Inflammatory macrophage (primary cell): ENCODE measurements around the gene ELSPBP1.
"Not testable (repeated sequence)": the region's sequence is repeated elsewhere in the genome, so short reads cannot be mapped to it uniquely, and the experiment has no call there.

Experiments
- DNase-seq, 2 donors: peaks; one replicate each; pipeline ENCODE4 v3.0.0-alpha.2; 2020 to 2022

The ELSPBP1 gene

DNA sequence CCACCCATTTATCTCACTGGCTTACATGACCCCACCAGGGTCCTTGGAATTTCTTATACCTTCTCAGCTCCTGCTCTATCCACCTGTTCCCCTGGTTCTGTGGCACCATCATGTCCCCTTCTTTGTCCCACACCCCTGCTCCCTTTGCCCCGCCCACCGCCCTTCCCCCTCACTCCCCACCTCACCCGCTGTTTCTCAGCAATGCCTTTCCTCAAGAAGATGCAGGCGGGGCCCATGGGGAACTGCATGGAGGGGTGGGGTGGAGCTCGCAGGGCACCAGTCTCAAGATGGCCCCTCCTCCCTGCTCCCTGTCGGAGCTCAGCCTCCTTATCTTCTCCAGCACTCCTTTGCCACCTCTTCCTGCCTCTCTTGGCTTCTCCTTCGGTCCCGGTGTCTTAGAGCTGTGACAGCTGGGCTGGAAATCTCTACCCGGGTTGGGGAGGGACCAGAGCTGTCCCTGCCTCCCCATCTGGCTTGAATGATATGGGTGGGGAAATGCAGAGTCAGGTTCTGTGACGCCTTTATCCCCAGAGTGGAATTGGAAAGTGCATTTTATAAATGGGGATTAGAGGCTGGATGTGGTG lies 49.3 kb downstream of the ELSPBP1 start, which contains the start of gene CABP5:
CABP5 (minus strand) TSS at position 405 of the 584 bp plus-strand sequence; CDS start at position 248, 157 bp downstream.
- DNase-seq = no peak

DNA sequence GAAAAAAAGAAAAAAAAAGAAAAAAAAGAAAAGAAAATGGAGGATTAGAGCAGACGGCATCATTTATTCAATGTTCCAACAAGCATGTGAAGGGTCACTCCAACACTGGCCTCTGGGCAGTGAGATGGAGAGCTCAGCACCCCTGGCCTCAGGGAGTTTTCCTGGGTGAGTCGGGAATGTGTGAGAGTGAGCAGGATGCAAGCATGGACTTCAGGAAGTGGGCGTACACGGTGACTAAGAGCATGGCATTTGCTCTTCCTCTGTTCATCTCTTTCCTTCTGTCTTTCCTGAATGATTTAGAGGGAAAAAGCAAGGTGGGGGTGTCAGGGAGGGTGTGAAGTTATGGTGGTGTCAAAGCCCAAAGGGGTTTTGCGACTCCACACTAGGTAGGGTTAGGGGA lies 50.1 kb downstream of the ELSPBP1 start:
- no peak for DNase-seq

DNA sequence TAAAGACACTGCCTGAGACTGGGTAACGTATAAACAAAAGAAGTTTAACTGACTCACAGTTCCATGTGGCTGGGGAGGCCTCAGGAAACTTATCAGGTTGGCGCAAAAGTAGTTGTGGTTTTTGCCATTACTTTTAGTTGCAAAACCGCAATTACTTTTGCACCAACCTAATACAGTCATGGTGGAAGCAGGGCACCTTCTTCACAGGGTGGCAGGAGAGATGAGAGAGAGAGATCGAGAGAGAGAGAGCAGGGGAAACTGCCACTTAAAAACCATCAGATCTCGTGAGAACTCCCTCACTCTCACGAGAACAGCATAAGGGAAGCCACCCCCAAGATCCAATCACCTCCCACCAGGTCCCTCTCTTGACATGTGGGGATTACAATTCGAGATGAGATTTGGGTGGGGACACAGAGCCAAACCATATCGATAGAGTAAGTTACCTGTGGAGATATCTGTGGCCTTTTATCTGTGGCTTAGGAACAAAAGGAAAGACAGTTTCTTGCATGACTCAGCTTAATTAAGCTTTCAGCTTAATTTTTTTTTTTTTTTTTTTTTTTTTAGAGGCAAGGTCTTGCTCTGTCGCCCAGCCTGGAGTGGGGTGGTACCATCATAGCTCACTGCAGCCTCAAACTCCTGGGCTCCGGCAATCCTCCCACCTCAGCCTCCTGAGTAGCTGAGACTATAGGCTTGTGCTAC lies 57.1 kb downstream of the ELSPBP1 start:
- no peak for DNase-seq

DNA sequence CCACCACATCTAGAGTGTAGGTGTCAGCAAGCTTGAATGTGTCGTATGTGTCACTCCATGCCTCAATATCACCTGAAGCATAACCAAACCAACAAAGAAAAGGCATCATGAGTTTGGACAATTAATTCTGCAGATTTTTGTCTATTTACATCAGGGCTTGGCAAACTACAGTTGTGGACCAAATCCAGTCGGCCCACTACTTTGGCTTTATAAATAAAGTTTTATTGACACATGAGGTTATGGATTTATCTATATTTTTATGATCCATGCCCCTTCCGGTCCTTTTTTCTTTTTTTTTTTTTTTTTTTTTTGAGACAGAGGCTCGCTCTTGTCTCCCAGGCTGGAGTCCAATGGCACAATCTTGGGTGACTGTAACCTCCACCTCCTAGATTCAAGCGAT lies 58.6 kb downstream of the ELSPBP1 start:
- DNase-seq = no peak

DNA sequence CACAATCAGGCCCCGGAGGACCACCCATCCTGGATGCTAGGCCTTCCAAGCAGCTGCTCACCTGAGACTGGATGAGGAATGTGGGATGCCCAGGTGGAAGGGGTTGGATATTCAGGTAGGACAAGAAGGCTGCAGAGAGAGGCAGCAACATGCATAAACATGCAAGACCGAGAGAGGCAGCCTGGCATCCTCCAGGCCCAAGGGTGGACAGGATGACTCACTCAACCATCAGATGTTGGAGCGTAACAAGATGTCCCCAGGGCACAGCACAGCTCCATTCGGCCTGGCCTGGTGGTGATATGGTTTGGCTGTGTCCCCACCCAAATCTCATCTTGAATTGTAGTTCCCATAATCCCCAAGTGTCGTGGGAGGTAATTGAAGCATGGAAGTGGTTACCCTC lies 59.4 kb downstream of the ELSPBP1 start:
- DNase-seq = no peak

DNA sequence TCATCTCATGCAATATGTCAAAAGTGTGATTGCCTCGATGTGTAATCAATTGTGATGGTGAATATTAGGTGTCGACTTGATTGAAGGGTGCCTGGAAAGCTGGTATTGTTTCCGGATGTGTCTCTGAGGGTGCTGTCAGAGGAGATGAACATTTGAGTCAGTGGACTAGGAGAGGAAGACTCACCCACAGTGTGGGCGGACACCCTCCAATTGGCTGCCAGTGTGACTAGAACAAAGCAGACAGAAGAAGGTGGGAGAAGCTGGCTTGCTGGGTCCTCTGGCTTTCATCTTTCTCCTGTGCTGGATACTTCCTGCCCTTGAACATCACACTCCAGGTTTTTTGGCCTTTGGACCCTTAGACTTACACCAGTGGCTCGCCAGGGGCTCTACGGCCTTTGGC lies 64.9 kb downstream of the ELSPBP1 start:
- DNase-seq = no peak

DNA sequence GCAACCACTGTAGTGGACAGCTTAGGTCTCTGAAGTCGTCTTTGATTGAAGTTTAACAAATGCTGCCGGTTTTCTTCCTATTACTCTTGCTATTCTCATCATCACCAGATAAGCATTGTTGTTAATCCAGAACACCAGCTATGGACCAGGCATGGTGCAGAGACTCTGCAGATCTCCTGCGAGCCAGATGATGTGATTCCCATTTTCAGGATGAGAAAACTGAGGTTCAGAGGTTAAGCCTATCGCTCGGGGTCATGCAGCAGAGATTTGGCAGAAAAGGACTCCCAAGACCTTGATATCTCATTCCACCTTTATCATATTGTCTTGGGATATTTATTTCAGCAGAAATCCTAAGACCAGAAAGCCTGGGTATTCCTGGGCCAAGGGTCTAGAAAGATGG lies 65.9 kb downstream of the ELSPBP1 start:
- DNase-seq = no peak

DNA sequence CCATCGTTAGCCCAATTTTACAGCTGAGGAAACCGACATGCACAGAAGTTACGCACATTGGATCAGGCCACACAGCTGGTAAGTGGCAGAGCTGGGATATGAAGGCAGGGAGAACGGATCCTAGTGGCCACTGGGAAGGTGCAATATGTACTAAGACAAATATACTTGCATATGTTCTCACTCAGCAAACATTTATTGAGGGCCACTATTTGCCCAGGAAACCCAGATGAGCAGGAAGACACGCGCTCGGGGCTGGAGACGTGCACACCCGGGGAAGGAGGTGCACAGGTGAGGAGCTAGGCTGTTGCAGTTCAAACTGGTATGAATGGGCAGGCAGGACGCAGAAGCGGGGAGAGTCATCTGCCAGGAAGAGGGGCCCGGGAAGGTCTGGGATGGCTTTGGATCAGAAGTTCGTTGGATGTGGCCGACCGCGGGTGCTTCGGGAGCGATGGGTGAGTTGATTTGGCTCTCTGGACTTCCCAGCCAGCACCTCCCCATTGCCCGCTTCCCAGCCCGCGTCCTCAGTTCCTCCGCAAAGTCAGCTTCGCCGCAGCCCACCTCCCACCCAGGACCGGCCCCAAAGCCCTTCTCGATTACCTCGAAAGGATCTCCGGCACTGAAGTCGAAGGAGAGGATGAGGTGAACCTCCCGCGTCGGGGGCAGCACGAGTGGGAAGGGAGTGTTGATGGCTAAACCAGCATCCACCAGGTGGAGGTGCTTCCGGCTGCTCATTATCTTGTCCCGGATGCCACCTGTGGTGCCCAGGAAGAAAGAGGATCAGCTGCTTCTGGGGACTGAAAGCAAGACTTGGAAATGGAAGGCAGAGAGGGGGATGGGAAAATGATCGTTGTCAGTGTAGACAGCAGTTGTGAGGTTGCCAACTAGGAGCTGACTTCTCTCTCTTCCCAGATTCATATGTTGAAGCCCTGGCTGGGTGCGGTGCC lies 67.2 kb downstream of the ELSPBP1 start:
- DNase-seq = no peak

DNA sequence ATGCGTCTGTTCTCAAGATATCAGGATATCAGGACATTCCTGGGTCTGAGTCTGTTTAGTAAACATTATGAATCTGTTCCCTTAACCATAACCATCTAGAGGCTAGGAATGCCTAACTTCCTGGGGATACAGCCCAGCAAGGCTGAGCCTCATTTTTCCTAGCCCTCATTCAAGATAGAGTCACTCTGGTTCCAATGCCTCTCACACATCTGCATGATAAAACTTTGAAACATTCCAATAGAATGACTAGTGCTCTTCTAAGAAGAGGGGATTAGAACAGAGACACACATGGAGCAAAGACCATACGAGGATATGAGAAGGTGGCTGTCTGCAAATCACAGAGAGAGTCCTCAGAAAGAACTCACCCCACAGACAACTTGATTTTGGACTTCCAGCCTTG lies 70.1 kb downstream of the ELSPBP1 start:
- DNase-seq = no peak

DNA sequence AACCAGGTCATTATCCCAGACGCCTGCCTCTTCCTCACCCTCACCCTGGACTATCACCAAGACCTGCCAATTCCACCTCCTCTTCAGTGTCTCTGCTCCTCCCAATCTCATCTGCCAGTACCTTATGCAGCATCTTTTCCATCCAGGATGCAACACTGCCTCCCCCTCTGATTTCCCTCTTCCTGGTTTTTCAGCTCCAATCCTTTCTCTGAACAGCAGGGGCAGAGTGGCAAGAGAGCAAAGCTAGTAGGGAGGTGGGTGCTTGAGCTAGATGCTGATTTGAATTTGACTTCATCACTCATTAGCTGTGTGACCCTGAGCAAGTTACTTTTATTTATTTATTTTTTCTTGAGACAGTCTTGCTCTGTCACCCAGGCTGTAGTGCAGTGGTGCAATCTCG lies 75.0 kb downstream of the ELSPBP1 start:
- no peak for DNase-seq

DNA sequence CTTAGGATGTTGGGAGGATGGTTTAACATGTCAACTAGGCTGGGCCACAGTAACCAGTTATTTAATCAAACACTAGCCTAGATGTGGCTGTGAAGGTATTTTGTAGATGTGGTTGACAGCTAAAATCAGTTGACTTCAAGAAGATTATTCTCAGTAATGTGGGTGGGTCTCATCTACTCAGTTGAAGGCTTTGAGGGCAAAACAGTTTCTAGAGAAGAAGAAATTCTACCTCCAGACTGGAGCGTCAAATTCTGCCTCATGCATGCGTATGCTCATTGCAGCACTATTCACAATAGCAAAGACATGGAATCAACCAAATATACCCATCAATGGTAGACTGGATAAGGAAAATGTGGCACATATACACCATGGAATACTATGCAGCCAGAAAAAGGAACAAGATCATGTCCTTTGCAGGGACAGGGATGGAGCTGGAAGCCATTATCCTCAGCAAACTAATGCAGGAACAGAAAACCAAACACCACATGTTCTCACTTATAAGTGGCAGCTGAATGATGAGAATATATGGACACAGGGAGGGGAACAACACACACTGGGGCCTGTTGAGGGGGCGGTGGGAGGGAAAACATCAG lies 75.8 kb downstream of the ELSPBP1 start:
- DNase-seq = not testable (repeated sequence)
